Measurements from ENCODE around the gene CD164.
"Not testable (repeated sequence)": the region's sequence is repeated elsewhere in the genome, so short reads cannot be mapped to it uniquely, and the experiment has no call there.

The CD164 gene

DNA sequence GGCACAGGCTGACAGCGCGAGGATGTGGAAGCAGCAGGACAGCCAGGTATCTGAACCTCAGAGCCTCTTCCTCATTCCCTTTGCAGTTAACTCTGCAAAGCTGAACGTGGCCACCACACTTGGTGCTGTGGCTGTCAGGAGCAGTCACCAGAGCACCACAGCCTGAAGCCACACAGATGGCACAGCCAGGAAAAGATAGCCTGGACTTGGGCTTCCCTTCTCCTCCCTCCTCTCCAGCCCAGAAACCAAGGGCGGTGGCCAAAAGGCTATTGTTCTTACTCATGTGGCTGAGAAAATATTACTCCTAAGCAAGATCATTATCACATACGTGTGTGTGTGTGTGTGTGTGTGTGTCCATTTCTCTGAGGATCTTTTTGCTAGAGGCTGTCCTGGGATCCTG lies 39.8 kb downstream of the CD164 start:
- DNase-seq: no peak

GRCh38 chr6:109340811-109341210 lies 41.5 kb downstream of the CD164 start:
- no peak for DNase-seq

DNA sequence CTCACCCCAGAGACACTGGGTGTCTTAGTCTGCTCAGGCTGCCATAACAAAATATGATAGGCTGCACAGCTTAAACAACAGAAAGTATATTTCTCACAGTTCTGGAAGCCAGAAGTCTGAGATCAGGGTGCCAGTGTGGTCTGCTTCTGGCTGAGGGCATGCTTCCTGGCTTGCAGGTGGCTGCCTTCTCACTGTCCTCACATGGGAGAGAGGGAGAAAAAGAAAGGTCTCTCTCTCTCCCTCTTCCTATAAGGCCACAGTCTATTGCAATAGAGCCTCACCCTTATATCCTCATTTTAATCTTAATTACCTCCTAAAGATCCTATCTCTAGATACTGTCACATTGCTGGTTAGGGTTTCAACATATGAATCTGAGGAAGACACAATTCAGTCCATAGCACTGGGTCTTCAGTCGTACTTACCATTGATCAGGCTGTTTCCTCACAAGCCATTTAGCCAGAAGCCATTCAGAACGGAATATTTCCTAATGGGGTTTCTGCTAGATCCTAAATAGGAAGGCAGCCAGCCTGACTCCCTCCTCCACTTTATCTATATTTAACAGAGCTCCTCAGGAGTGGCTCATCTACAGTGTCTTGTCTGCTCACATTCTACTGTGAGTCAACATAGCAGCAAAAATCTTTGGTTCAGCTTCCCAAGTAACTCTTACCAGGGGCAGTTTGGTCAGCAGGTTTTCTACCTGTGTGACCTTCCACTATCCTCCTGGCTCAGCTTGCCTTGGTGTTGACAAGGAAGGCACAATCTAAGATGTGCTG lies 42.2 kb downstream of the CD164 start:
- DNase-seq: no peak

GRCh38 chr6:109336221-109336961 lies 45.9 kb downstream of the CD164 start:
- peak in 1 of 2 donors; percentile 45 for DNase-seq

DNA sequence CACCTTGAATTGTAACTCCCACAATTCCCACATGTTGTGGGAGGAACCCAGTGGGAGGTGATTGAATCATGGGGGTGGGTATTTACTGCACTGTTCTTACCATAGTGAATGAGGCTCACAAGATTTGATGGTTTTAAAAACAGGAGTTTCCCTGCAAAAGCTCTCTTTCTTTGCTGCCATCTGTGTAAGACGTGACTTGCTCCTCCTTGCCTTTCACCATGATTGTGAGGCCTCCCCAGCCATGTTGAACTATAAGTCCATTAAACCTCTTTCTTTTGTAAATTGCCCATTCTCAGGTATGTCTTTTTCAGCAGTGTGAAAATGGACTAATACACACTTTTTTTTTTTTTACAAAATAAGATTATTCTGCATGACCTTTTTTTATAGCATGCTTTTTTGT lies 48.4 kb downstream of the CD164 start:
- not testable (repeated sequence) for DNase-seq

DNA sequence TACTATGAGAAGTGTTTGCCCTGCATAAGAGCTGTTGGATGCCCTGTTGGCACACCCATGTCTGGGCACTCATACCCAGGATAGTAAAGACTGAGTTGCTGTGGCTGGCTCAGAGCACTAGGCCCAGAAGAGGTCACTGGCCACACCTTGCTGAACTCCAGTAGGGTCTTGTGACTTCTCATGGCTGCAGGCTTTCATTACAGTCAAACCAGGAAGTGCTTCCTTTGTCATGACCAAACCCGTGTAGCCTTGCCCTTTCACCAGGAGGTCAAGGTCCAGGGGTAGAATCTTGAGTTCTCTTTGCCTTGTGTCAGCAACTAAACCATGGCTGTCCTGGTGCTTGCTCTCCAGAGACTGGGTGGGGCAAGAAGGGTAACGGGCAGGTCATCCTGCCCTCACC lies 49.5 kb downstream of the CD164 start:
- peak in 1 of 2 donors; percentile 49 for DNase-seq

DNA sequence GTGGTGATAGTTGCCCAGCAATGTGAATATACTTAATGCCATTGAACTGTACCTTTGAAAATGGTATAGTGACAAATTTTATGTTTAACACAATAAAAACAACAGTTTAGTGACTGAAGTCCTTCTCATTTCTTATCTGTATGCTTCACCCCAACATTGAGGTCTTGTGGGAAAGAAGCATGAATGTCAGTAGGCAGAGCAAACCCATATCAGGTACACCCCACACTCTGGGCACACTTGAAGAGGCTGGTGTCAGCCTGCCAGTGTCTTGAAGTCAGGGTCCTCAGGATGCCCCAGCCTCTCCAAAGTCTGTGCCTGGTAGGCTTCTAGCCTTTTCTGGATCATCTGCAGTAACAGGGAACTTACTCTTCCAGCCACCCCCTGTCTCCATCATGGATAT lies 51.2 kb downstream of the CD164 start:
- DNase-seq: no peak

GRCh38 chr6:109330263-109330662 lies 52.0 kb downstream of the CD164 start:
- DNase-seq: no peak

GRCh38 chr6:109328629-109329028 lies 53.6 kb downstream of the CD164 start:
- DNase-seq: no peak

DNA sequence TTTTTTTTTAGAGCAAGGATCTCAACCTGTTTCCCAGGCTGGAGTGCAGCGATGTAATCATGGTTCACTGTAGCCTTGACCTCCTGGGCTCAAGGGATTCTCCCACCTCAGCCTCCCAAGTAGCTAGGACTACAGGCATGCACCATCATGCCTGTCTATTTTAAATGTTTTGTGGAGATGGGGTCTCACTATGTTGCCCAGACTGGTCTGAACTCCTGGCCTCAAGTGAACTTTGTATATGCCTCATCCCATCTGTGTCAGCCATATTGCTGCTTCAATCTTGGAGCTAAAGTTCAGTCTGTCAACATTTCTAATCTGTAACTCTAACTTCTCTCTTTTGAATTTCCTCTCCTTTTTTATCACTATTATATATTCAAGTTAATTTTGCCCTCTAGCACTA lies 54.3 kb downstream of the CD164 start:
- DNase-seq: no peak

GRCh38 chr6:109327491-109327890 lies 54.8 kb downstream of the CD164 start:
- no peak for DNase-seq

GRCh38 chr6:109326351-109326750 lies 55.9 kb downstream of the CD164 start:
- no peak for DNase-seq

DNA sequence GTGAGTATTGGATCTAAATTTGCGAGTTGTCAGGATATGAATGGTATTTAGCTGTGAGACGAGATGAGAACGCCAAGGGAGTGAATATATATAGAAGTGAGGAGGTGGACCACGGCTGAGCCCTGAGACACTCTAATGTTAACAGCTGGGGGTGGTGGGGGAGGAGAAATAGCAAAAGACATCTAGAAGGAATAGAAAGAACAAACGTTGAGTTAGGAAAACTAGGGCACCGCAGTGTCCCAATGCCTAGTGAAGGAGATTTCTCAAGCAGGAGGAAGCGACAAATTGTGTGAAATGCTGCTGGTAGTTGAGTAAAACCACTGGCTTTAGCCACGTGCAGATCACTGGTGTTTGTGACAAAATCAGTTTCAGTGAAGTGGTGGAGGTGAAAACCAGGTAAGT lies 56.9 kb downstream of the CD164 start:
- peak; percentile 65 to 70 for DNase-seq

- no peak for DNase-seq
Observed at GRCh38 chr6:109323241-109323640, 59.0 kb downstream of the CD164 start.

DNA sequence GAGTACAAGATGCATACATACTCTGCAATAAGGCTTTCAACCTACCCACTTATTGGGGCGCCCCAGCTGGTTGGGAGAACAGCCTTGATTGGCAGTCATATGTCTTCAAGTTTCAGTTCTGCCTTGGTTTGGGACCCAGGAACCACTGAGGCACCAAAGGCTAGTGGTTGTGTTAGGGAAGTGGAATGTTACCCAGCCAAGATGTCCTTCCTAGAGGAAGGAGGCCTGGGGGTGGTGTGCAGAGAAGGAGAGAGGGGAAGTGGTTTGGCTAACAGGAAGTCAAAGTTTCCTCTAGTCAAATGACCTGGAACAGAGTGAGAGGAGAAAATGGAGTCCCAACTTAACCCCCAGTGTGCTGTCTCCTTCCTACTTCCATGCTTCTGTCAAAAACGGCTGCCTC lies 59.4 kb downstream of the CD164 start:
- peak; percentile 70 to 81 for DNase-seq

GRCh38 chr6:109321752-109322151 lies 60.5 kb downstream of the CD164 start:
- DNase-seq: no peak

DNA sequence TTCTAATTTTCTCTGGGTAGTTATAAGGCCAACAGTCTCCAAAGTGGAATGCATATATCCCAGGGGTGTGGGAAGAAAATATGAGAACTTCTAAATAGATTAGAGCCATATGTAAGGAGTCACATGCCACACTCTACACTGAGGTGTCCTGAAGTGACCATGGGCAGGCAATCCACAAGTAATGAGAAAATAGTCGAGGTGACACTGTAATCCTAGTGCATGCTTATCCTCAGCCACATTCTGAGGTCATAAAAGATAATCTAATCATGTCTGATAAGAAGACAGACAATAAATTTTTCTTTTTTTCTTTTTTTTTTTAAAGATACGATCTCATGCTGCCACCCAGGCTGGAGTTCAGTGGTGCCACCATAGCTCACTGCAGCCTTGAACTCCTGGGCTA lies 62.2 kb downstream of the CD164 start:
- no peak for DNase-seq

DNA sequence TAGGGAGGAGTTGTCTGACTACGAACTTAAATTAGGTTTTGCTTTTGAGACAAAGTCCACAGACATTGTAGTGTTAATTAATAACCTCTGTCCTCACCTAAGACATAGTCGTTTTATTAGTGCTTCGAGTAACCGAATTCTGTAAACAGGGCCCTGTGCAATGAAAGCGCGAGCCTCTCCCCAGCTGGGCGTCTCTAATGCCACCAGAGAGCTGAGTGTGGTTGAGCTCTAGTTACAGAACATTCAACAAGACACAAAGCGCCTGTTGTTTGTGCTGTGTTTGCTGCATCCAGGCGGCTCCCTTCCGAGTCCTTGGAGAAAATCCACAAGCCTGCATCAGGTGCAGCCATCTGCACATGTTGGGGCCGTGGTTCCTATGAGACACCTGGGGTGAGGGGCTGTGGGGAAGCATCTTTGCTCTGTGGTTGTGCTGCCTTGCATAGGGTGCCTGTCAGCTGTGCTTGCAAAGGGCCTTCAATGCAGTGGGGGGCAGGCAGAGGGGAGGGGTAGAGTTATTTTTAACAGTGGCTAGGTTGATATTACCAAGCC lies 63.9 kb downstream of the CD164 start:
- DNase-seq: no peak

DNA sequence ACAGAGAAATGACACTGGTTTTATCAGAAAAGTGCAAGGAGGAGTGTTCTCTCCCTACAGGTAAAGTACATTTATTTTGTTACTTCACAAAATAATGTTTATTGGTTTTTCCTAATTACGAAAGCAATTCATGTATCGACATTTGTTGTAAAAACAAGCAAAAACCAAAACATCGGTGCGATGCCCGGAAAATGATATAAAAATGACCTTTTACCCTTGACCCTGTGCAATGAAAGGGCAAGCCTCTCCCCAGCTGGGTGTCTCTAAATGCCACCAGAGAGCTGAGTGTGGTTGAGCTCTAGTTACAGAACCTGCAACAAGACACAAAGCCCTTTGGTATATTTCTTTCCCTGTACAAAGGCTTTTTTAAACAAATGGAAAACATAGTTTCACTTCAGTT lies 65.4 kb downstream of the CD164 start:
- DNase-seq: no peak

All from inflammatory macrophage treated with lipopolysaccharide for 1 hour (primary cell).